GM21786 (cell line): ENCODE data around the gene SLC66A2.

ENCODE experiments used
- ATAC-seq: cut with Tn5 transposase; IDR thresholded peaks from one replicate; pipeline ENCODE4 v1.9.1; 2021; ENCODE audit not compliant: unreplicated experiment

The SLC66A2 gene

DNA sequence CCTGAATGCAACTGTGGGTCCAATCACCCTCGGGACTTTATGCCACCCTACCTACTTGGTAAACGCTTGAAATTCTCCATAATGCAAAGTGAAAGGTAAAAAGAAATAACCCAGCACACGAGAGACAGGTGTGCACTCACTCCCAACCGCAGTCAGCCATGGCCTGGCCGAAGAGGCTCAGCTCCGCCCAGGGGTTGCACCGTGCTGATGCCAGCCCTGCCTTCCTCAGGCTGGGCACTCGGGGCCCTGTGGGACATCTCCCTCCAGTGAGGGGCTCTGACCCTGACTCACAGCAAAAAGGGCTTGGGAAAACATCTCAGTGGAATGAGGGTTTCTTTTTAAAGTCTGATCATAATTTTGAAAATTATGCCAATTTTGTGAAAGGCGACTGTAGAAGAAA is 13.3 kb downstream of the SLC66A2 start:
- ATAC-seq: no peak

DNA sequence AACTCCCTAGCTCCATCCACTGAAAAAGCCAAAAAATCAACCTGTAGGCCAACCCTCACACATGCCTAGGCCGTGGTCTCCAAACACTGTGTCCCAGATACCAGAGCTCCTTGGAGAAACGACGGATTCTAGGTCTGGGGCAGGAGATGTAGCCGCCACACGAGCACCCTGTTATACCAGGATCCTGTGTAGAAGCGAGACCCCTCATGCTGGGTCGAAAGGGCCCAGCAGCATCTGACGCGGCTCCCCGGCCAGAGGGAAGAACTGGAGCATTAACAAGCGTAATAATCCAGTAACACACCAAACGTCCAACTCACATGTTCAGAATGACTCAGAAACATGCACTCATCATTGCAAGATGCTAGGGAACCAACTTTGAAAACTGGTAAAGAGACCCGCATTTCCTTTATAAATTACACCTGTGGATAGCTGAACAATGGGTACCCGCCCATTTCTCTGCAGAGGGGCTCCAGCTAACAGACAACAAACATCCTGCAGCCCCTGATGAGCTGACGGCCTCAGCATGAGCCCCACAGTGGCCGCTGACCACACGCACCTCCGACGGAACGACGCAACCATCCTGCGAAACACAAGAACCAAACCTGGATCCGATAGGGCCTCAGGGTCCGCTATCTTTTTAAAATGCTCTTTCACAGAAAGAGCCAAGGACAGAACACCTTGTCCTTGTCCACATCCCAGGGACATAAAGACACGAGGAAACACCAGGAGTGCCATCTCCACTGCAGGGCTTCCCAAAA is 14.2 kb downstream of the SLC66A2 start:
- ATAC-seq: no peak

DNA sequence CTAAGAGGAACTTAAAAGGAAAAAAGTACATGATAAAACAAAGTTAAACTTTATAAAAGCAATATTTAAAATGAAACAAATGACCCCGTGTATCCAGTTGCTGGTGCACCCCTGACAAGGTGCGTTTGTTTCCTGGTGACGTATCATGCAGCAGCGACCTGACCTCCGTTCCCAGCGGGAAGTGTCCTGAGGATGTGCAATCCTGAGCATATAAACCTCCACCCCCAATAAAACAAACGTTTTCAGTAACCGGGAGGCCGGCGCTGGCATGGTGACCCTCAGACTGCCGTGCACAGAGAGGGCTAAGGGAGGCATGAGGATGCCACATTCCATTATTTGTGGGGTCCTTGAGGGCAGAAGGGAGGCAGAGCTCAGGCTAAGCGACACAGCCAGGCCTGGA is 14.8 kb downstream of the SLC66A2 start:
- ATAC-seq: no peak

DNA sequence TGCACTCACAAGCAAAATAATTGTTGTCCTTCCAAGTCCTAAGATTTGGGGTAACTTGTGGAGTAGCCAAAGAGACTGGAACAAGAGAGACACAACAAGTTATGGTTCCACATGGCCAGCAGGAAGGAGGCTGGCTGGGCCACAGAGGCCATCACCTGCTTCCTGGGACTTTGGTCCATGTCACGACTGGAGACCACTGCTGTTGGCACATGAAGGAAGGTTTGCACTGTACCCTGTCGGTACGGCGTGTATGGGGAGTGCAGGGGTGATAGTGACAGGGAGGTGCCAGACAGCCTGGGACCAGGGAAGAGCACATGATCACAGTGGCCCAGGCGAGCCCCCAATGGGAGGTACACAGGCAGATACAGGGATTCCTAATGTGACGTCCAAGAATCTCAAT is 15.5 kb downstream of the SLC66A2 start:
- ATAC-seq: no peak

DNA sequence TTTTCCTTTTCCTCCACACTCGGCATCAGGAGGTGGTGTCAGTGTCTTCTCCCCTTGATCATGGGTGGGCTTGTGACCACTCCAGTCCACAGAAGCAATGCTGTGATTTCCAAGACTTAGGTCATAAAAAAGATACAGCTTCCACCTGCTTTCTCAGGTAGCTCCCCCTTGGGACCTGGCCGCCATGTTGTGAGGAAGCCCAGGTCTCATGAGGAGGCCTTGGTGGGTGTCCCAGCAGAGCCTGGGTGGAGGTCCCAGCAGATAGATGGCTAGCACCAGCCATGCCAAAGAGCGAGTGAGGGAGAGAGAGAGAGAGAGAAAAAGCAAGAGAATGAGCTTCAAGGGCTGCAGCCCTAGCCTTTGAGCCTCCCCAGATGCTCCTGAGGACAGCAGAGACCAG is 16.0 kb downstream of the SLC66A2 start:
- no peak for ATAC-seq

DNA sequence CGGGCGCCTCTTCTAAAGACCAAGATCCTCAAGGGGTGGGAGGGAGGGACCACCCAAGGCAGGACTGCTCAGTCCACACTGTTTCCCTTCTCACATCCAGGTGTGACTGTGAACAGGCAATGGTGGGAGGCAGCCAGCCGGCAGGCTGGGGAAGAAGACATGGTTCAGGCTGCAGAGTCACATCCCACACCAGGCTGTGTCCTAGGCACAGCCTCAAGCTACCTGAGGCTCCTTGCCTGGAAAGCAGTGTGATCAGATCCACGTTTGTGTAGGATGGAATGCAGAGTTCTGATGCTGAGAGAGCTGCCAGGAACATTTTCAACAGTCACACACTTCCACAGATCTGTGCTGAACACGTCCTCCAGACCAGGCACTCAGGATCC is 16.4 kb downstream of the SLC66A2 start:
- ATAC-seq: no peak

DNA sequence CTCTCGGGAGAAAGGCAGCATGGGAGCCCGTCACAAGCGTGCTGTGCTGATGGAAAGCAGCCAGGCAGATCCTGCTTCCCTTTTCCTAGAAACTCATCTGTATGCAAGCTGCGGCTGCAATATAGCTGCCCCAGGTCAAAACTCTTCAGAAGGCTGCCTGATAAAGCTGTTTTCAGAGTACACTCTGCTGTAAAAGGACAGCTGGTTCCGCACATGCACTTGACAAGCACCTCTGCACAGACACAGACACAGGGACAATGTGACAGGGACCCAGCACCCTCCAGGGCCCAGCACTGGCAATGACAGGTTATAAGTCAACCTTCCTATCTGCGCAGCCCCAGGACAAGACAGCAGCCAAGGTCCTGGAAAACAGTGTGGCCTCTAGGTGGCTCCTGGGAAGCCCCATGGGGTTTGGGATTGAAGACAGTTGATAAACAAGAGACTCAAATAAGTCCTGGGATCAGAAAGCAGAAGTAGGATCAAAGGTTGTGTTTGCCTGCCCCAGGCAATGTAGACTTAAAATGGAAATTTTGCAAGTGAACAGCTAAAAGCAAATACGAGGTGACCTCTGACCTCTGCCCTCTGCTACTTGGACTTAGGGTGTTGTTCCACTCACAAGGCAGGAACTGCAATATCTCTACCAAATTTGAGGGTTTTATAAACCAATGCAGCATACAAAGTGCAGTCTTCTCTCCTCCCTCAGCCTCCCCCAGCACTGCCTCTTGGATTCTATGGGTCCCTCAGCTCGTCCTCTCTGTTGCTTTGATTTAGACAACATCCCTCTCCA is 16.9 kb downstream of the SLC66A2 start:
- ATAC-seq: no peak

DNA sequence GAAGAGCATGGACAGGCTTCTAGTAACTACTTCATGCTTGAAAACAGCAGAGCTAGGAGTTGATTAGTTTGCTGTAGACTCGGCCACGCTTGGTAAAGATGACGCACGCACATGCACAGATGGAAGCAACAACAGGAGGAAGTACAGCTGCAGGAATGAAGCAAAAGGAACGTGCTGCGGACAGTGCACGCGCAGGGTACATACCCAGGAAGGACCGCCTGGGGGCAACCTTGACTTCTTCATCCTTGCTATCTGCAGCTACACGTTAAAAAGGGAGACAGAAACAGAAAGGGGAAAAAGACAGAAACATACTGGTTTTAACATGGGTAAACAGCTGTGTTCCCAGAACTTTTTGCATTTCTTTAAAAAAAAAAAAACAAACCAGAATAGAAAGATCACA is 17.7 kb downstream of the SLC66A2 start:
- ATAC-seq: no peak

DNA sequence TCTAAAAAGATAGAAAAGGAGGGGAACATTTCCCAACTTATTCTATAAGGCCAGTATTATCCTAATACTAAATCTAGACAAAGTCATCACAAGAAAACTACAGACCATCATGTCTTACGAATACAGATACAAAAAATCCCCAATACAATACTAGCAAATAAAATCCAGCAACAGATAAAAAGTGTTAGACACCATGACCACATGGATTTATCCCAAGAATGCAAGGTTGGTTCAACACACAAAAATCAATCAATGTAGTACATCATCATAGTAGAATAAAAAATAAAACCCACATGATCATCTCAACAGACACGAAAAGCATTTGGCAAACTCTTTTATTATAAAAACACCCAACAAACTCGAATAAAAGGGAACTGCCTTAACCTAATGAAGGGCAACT is 18.5 kb downstream of the SLC66A2 start:
- no peak for ATAC-seq

DNA sequence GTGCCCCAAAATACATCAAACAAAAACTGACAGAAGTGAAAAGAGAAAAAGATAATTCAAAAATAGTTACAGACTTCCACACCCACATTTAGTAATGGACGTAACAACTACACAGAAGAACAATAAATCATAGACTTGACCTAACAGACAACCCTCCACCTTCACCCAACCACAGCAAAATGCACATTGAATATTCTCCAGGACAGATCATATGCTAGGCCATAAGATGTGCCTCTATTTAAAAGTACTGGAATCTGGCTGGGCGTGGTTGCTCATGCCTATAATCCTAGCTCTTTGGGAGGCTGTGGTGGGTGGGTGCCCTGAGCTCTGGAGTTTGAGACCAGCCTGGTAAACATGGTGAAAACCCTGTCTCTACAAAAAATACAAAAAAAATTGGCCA is 20.0 kb downstream of the SLC66A2 start:
- no peak for ATAC-seq

DNA sequence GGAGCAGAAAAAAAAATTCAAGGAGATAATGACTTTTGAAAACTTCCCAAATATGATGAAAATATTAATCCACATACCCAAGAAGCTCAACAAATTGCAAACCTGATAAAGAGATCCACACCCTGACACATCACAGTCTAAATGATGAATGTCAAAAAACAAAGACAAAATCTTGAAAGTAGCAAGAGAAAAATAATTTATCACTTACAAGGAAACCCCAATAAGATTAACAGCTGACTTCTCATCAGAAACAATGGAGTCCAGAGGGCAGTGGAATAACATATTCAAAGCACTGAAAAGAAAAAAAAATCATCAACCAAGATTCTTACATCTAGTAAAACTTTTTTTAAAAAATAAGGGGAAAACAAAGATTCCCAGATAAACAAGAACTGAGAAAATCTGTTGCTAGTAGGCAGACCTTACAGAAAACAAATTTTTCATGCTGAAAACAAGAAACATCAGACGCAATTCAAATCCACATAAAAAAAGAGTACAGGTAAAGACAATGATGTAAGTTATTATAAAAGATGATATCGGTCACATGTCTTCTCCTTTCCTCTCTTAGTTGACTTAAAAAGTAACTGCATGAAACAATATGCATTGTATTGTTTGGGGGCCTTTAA is 21.3 kb downstream of the SLC66A2 start:
- no peak for ATAC-seq

DNA sequence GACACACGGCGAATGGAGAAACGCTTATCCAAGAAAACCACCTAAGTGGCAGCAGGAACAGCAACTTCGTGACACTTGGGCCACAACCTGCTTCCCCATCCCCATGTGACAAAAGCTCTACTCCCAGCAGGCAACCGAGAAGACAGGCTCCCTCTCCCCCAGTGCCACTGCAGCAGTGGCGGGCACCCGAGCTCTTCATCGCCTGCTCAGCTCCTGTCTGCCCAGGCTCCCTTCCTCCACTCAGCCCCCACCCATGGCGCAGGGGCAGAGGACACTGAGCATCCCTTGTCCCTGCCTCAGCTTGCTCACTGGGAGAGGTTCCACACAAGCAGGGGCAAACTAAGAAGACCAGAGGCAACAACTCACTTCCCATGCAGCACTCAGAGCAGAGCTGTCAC is 22.9 kb downstream of the SLC66A2 start:
- ATAC-seq: no peak

DNA sequence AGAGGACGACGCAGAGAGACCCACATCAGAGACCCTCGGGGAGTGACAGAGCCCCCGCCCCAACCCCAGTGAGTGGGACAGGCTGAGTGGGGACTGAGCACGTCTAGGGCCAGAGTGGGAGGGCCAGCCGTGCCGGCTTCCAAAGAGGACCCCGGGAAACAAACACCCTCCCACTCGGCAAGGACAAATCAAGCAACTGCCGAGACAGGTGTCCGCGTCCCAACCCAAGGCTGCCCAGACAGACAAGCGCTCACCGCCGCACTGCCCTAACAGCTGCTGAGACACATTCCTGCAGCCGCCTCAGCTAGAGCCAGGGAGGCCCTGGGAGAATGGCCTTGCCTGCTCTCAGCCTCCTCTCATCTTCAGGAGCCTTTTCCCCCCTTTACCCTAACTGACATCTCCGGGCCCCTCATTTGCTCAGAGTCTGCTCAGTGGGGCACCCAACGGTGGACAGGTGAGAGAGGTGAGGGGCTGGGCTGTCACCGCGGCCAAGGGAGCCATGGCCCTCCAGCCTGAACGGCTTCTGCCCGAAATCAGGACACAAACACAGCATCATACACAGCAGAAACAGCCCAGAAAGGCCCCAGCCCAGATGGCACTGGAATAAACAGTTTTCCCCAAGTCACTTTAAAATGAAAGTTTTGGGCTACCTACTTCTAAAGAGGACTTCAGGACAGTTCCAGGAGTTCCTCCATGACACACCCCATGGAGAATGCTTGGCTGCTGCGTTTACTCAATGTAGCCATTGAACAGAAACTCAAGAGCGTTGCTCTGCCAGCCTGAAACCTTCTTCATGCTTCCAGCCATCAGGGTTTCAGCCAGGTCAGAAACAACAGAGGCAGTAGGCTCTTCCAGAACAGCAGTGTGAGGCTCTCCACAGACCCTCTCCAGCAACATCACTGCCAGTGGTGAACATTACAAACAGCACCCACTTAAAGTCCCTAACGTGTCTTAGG is 23.6 kb downstream of the SLC66A2 start:
- ATAC-seq: no peak

DNA sequence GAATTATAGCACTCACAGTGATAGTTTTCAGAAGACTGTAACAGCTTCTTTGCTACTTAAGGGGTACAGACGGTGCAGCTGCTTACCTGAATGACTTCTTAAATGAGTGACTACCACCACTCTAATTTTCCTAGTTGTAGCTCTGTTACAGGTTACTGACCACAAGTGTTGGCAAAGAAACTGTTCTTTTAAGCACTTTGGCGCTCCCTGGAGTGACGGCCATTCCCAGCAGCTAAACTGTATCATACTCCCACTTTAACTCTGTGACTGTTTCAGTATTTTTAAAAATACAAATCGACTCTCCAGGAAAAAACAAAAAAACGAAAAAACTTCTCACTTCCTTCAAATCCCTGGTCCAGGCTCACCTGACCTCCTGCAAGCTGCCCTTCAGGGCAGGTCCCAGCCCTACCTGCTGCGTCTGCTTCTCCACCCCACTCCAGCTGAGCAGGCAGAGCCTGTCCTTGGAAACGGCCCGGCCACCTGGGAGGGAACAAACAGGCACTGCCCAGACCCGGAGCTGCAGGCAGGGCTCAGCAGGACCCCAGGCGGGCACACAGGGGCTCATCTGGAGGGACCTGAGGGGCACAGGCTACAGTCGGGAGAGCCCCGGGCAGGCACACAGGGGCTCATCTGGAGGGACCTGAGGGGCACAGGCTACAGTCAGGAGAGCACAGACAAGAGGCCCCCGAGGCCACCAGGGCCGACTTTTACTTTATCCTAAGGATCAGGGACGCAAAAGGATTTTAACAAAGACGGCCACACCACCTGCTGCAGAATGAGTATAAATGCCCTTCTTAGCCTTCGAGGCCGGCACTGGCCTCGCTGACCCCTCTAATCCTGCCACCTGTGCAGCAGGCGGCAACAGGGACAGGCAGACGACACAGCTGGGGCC is 24.5 kb downstream of the SLC66A2 start:
- ATAC-seq: no peak

DNA sequence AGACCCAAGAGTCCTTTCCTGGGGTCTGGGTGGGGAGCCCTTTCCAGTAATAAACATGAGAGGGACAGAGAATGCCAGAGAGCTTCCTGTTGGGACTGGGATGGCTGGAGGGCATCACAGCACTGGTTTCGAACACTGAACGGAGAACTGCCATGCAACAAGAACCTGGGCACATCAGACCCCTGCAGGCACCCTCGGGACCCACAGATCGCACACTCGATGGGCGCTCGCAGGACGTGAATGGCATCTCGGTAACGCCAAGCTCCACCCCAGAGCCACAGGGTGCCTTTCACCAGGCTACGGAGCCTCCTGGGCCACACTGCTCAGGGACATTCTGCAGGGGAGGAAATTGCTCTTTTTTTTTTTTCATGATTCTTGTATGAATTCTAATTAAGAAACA is 25.1 kb downstream of the SLC66A2 start:
- ATAC-seq: no peak

DNA sequence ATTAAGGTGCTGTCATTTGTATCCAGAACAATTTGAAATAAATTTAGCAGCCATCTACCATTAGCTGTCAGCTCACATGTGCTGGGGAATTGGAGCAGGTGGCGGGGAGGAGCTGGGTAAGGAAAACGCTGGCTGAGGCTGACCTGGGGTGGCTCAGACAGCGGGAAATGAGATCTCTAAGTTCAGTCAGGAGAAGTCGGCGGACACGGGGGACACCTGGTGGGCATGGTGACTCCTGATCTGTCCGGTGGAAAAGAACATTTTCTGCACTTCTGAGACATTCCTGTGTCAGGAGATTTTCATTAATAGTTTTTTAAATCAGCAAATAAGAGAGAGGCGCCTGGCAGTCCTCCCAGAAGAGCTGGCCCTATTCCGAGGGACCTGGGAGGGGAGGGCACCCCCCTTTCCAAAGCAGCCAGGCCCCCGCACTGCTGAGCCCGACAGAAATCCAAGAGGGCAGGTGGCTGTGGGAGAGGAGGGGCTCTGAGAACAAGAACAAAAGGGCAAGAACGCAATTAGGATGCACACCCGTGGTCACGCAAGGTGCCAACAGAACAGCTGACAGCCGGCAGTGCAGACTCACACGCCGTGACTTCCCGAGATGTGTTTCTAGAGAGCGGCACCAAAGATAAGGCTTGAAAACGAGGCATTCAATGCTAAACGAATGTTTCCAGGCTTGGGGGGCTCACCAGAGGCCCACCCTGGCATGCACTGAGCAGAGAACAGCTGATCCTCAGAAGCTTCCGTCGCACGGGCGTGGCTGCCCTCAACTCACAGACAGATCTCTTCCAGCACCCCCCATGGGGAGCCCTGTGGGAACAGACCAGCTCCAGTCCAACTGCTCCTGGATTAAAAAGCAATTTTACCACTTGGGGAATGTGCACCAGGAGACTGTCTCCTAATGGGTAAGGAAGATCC is 26.4 kb downstream of the SLC66A2 start:
- no peak for ATAC-seq

DNA sequence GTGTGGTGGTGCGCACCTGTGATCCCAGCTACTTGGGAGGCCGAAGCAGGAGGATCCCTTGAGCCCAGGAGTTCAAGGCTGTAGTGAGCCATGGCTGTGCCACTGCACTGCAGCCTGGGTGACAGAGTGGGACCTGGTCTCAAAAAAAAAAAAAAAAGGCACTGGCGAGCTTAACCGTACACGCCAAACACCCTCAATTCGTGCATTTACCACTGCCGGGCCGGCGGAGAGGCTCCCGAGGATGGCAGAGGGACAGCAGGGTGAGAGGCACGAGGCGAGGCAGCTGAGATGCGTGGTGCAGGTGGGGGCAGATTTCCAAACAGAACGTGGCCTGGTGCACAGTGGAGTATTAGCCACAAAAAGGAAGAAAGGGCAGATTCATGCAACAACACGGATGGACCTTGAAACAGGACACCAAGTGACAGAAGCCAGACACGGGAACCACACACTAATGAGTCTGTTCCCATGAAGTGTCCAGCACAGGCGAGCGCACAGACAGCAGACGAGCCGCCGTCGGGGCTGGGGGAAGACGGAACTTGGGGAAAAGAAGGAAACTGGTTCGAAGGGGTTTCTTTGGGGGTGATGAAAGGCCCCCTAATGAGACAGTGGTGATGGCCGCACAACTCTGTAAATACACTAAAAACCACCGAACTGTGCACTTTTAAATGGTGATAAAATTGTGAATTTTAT is 27.4 kb downstream of the SLC66A2 start:
- no peak for ATAC-seq

DNA sequence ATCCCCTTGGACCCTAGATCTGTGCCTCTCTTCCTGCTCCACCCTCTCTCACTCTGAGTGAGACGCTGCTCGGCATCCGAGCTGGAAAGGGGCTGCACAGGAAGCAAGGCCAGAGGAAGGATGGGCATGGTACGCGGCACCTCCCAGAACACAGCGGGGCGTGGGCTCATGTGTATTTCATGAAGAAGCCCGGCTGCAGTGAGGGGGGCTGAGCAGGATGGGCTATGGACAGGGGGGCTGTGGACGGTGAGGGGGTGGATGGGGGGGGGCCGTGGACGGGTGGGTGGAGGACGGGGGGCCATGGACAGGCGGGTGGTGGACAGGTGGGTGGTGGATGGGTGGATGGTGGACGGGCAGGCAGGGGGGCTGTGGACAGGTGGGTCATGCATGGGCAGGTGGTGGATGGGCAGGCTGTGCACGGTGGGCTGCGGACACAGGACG is 28.5 kb downstream of the SLC66A2 start:
- no peak for ATAC-seq
